ENCODE results near the gene PKD1L1.

DNA sequence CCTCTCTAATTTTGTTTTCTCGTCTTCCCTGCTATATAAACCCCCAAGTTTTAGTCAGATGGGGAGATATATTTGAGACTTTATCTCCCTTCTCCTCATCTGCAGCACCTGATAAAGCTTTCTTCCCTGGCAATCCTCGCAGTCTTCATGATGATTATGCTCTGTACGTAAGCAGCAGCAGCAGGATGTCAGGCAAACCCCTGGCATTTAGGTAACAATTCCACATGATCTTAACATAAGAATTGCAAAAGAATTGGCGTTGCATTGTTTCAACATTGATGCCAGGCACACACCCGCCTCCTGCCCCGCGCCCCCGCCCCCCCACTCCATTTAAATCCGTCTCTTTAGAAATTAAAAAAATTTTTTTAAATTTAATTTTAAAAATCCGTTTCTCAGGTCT is 6.1 kb downstream of the PKD1L1 start:
- TF ChIP-seq CTCF (IDR thresholded peaks at IDR 0.05; ENCODE audit: poor library complexity, severe bottlenecking) (no peak), EZH2 (IDR thresholded peaks at IDR 0.05; ENCODE audit: borderline replicate concordance, insufficient read depth, low read length, poor library complexity, severe bottlenecking) (no peak), TAF1 (IDR thresholded peaks at IDR 0.05; ENCODE audit: low read depth) (no peak), EP300 (conservative IDR thresholded peaks at IDR 0.05; ENCODE audit: poor library complexity, severe bottlenecking) (no peak), SMC3 (conservative IDR thresholded peaks at IDR 0.05; ENCODE audit: poor library complexity) (no peak), MXI1 (conservative IDR thresholded peaks at IDR 0.05; ENCODE audit: poor library complexity, severe bottlenecking) (no peak)
- TF ChIP-seq, protein P1, sequence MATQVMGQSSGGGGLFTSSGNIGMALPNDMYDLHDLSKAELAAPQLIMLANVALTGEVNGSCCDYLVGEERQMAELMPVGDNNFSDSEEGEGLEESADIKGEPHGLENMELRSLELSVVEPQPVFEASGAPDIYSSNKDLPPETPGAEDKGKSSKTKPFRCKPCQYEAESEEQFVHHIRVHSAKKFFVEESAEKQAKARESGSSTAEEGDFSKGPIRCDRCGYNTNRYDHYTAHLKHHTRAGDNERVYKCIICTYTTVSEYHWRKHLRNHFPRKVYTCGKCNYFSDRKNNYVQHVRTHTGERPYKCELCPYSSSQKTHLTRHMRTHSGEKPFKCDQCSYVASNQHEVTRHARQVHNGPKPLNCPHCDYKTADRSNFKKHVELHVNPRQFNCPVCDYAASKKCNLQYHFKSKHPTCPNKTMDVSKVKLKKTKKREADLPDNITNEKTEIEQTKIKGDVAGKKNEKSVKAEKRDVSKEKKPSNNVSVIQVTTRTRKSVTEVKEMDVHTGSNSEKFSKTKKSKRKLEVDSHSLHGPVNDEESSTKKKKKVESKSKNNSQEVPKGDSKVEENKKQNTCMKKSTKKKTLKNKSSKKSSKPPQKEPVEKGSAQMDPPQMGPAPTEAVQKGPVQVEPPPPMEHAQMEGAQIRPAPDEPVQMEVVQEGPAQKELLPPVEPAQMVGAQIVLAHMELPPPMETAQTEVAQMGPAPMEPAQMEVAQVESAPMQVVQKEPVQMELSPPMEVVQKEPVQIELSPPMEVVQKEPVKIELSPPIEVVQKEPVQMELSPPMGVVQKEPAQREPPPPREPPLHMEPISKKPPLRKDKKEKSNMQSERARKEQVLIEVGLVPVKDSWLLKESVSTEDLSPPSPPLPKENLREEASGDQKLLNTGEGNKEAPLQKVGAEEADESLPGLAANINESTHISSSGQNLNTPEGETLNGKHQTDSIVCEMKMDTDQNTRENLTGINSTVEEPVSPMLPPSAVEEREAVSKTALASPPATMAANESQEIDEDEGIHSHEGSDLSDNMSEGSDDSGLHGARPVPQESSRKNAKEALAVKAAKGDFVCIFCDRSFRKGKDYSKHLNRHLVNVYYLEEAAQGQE (IDR thresholded peaks at IDR 0.05; ENCODE audit: borderline replicate concordance) = no peak

Measured in neural cell (in vitro differentiated cells).